MM.1S (cell line): ENCODE data around the gene PLXDC2.
A peak's percentile ranks its signal among the peaks of the same experiment; 100 is the strongest.

ENCODE experiments used
- DNase-seq: peaks from one replicate; pipeline ENCODE4 v3.0.0-alpha.2; 2015
- H2AFZ ChIP-seq: fragments of 300-600 bp; sonication (generic); 2 replicates; pipeline ENCODE4 v1.6.0; 2016; ENCODE audit warnings: antibody characterized with exemption, low read length
- H3F3A ChIP-seq: fragments of 300-600 bp; sonication (generic); 2 replicates; pipeline ENCODE4 v1.6.1; 2016; ENCODE audit warnings: mild to moderate bottlenecking, antibody characterized with exemption, low read length, moderate library complexity, mixed read lengths; ENCODE audit not compliant: insufficient read depth
- H3K27ac ChIP-seq: fragments of 300-600 bp; sonication (generic); 2 replicates; pipeline ENCODE4 v1.5.1; 2016; ENCODE audit warnings: mild to moderate bottlenecking, low read length
- H3K27me3 ChIP-seq: fragments of 300-600 bp; sonication (generic); replicated peaks from 2 replicates; pipeline ENCODE4 v1.6.0; 2016; ENCODE audit warnings: low read length; ENCODE audit not compliant: insufficient read depth
- H3K36me3 ChIP-seq: fragments of 300-600 bp; sonication (generic); replicated peaks from 2 replicates; pipeline ENCODE4 v1.6.1; 2016; ENCODE audit warnings: mild to moderate bottlenecking, low read length, mixed read lengths; ENCODE audit not compliant: insufficient read depth
- H3K4me1 ChIP-seq: fragments of 300-600 bp; sonication (generic); 2 replicates; pipeline ENCODE4 v1.6.1; 2016; ENCODE audit warnings: low read length, mixed read lengths
- H3K4me2 ChIP-seq: fragments of 300-600 bp; sonication (generic); 2 replicates; pipeline ENCODE4 v1.6.0; 2016; ENCODE audit warnings: low read depth, low read length
- H3K4me3 ChIP-seq: fragments of 300-600 bp; sonication (generic); 2 replicates; pipeline ENCODE4 v1.5.1; 2016; ENCODE audit warnings: low read length, mixed read lengths
- H3K79me2 ChIP-seq: fragments of 300-600 bp; sonication (generic); 2 replicates; pipeline ENCODE4 v1.6.1; 2016; ENCODE audit warnings: mixed run types, low read length, mixed read lengths
- H3K9ac ChIP-seq: fragments of 300-600 bp; sonication (generic); 2 replicates; pipeline ENCODE4 v1.6.1; 2016; ENCODE audit warnings: low read length, mixed read lengths
- H3K9me2 ChIP-seq: fragments of 300-600 bp; sonication (generic); replicated peaks from 2 replicates; pipeline ENCODE4 v1.6.1; 2016; ENCODE audit warnings: mild to moderate bottlenecking, low read length, mixed read lengths; ENCODE audit not compliant: insufficient read depth
- H3K9me3 ChIP-seq: fragments of 300-600 bp; sonication (generic); replicated peaks from 2 replicates; pipeline ENCODE4 v1.6.1; 2016; ENCODE audit warnings: mild to moderate bottlenecking, low read length, mixed read lengths; ENCODE audit not compliant: insufficient read depth
- H4K20me1 ChIP-seq: fragments of 300-600 bp; sonication (generic); 2 replicates; pipeline ENCODE4 v1.6.1; 2016; ENCODE audit warnings: mild to moderate bottlenecking, low read length, moderate library complexity, mixed read lengths; ENCODE audit not compliant: insufficient read depth
- EZH2 ChIP-seq: fragments of 300-600 bp; sonication (generic); optimal IDR thresholded peaks from 2 replicates; pipeline ENCODE3; 2017; ENCODE audit warnings: low read depth, mild to moderate bottlenecking, antibody characterized with exemption, low read length, mixed read lengths
- EZH2phosphoT487 ChIP-seq: fragments of 300-600 bp; sonication (generic); IDR thresholded peaks from 2 replicates; pipeline ENCODE4 v1.6.1; 2018; ENCODE audit warnings: antibody characterized with exemption, low read length
- TF ChIP-seq, protein P1 (sequence below): fragments of 300-600 bp; sonication (generic); IDR thresholded peaks from 2 replicates; pipeline ENCODE4 v1.5.1; 2016; ENCODE audit warnings: antibody characterized with exemption, low read length, mixed read lengths

Gene PLXDC2

GRCh38 chr10:19815036-19815730 is 1.0 kb upstream of the PLXDC2 start:
- DNase-seq = peak; percentile 20
- peak overlapping the region; percentile 67 for H3K4me2 ChIP-seq
- H2AFZ ChIP-seq = peak overlapping the region; percentile 63

GRCh38 chr10:19815731-19816410 is 361 bp upstream of the PLXDC2 start:
- no peaks in the 10 kb centered on the region for H3K4me1 ChIP-seq
- H2AFZ ChIP-seq = peak overlapping the region; percentile 63

More at GRCh38 chr10:19815036-19815730, 1.0 kb upstream of the PLXDC2 start:
- H3K9me2 ChIP-seq = no peaks in the 10 kb centered on the region
- 0 out of 2 replicates have a peak, but pooled peaks cover 3% of the 10 kb centered on the region for H3K27me3 ChIP-seq
- no peak overlapping the region for H3K27ac ChIP-seq
- no peaks in the 10 kb centered on the region for H4K20me1 ChIP-seq
- no peaks in the 10 kb centered on the region for H3K9me3 ChIP-seq
- H3K4me3 ChIP-seq = peak overlapping the region; percentile 85
- H3F3A ChIP-seq = no peaks in the 10 kb centered on the region
- H3K4me1 ChIP-seq = no peaks in the 10 kb centered on the region
- TF ChIP-seq EZH2 (no peak), EZH2phosphoT487 (no peak)
- TF ChIP-seq, protein P1, sequence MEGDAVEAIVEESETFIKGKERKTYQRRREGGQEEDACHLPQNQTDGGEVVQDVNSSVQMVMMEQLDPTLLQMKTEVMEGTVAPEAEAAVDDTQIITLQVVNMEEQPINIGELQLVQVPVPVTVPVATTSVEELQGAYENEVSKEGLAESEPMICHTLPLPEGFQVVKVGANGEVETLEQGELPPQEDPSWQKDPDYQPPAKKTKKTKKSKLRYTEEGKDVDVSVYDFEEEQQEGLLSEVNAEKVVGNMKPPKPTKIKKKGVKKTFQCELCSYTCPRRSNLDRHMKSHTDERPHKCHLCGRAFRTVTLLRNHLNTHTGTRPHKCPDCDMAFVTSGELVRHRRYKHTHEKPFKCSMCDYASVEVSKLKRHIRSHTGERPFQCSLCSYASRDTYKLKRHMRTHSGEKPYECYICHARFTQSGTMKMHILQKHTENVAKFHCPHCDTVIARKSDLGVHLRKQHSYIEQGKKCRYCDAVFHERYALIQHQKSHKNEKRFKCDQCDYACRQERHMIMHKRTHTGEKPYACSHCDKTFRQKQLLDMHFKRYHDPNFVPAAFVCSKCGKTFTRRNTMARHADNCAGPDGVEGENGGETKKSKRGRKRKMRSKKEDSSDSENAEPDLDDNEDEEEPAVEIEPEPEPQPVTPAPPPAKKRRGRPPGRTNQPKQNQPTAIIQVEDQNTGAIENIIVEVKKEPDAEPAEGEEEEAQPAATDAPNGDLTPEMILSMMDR = no peak
- no peaks in the 10 kb centered on the region for H3K36me3 ChIP-seq
- H3K79me2 ChIP-seq = no peaks in the 10 kb centered on the region
- H3K9ac ChIP-seq = peak overlapping the region; percentile 45; the same call in 1 of the 2 replicates

DNA sequence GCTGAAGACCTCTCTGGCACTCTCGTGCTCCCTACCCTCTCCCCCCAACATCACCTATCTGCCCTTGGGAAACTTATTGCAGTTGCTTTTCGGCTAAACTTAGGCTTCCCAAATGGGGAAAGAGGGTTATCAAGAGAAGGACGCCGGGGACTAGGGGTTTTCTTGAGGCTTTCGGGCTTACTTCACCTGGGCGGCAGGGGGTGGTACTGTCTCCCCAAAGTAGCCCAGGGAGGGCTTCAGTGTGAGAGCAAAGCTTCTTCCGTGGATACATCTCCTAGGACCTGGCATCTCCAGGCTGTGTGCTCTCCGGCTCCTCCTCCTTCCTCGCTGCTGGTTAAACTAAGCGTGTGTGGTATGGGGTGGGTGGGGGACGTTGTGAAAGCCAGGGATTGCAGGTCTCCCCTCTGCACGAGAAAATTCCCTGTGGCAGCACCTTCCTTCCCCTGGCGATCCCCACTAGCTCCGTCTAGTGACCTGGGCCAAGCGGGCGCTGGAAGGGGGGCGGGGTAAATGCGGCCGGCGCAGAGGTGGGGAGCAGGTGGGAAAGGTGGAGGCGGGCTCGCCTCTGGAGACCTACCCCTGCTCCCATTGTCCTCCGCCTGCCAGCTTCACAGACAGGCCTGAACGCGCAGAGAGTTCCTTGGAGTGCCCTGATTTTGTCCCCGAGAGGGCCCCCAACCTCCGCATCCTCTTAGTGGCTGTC is 1.1 kb downstream of the PLXDC2 start:
- peak; percentile 24 for DNase-seq
- Histone ChIP-seq H4K20me1 (no peaks in the 10 kb centered on the region), H3K36me3 (no peaks in the 10 kb centered on the region), H3K9me3 (no peaks in the 10 kb centered on the region), H3K4me3 (peak overlapping the region; percentile 85), H3K9me2 (no peaks in the 10 kb centered on the region), H3K27me3 (0 out of 2 replicates have a peak, but pooled peaks cover 3% of the 10 kb centered on the region), H2AFZ (peak overlapping the region; percentile 63), H3K9ac (peak overlapping the region; percentile 37; the same call in 1 of the 2 replicates), H3F3A (no peaks in the 10 kb centered on the region), H3K4me1 (no peaks in the 10 kb centered on the region), H3K27ac (no peak overlapping the region), H3K79me2 (no peaks in the 10 kb centered on the region), H3K4me2 (peak overlapping the region; percentile 67)
- TF ChIP-seq EZH2 (no peak), EZH2phosphoT487 (no peak)
- TF ChIP-seq, protein P1 = 0 out of 2 replicates have a peak, but pooled peaks have one; percentile 5

More at GRCh38 chr10:19815731-19816410, 361 bp upstream of the PLXDC2 start:
- H3F3A ChIP-seq = no peaks in the 10 kb centered on the region
- TF ChIP-seq EZH2phosphoT487 = no peak
- no peaks in the 10 kb centered on the region for H3K9me3 ChIP-seq
- DNase-seq = peak; percentile 18
- no peaks in the 10 kb centered on the region for H3K36me3 ChIP-seq
- H3K27ac ChIP-seq = no peak overlapping the region
- peak overlapping the region; percentile 67 for H3K4me2 ChIP-seq
- 0 out of 2 replicates have a peak, but pooled peaks cover 3% of the 10 kb centered on the region for H3K27me3 ChIP-seq
- H3K4me3 ChIP-seq = peak overlapping the region; percentile 85
- peak overlapping the region; percentile 45; the same call in 1 of the 2 replicates for H3K9ac ChIP-seq
- no peaks in the 10 kb centered on the region for H3K9me2 ChIP-seq
- no peaks in the 10 kb centered on the region for H4K20me1 ChIP-seq
- H3K79me2 ChIP-seq = no peaks in the 10 kb centered on the region
